NK-92 (cell line): Measurements from ENCODE around the gene GJB3.

Experiments
- DNase-seq: peaks from one replicate; lab custom pipeline; 2025; ENCODE audit not compliant: unreplicated experiment; lab: John Stamatoyannopoulos, UW

The GJB3 gene

GRCh38 chr1:34822202-34822601, 41.2 kb downstream of the GJB3 start:
- DNase-seq, result no peak

GRCh38 chr1:34824817-34825454, 43.9 kb downstream of the GJB3 start:
- no peak for DNase-seq

GRCh38 chr1:34825455-34826091, 44.6 kb downstream of the GJB3 start:
- no peak for DNase-seq

- no peak for DNase-seq
Observed at GRCh38 chr1:34827341-34827941, 46.4 kb downstream of the GJB3 start.

- DNase-seq, result no peak
Observed at GRCh38 chr1:34828611-34829010, 47.6 kb downstream of the GJB3 start.

- no peak for DNase-seq
Observed at GRCh38 chr1:34829250-34829649, 48.2 kb downstream of the GJB3 start.

- DNase-seq, result no peak
Observed at GRCh38 chr1:34831721-34832246, 50.8 kb downstream of the GJB3 start.

GRCh38 chr1:34833711-34834110, 52.7 kb downstream of the GJB3 start:
- no peak for DNase-seq
